K562 (cell line): ENCODE data around the gene RTL5. TPM values are rescaled to one million over a fixed set of nuclear protein-coding genes. Genes with fewer than 3 reads are reported as not detected.

ENCODE experiments used
- ATAC-seq: fragments of 200-7000 bp; cut with Tn5 transposase; 3 replicates; pipeline ENCODE4 v1.9.1; 2020; ENCODE audit warnings: moderate library complexity
- BruUV-seq: library from RNA; stranded (reverse); fragments of 400-500 nt; replicated peaks from 2 replicates; lab custom pipeline; 2021; lab: Mats Ljungman, UMichigan
- CTCF ChIA-PET: fragments of 300-600 bp; formaldehyde crosslinking; extraction: SDS; loops from one replicate; lab custom pipeline; 2021; ENCODE audit warnings: low intra/inter-chr PET ratio; lab: Yijun Ruan, JAX
- POLR2A ChIA-PET: fragments of 300-600, 350-650 bp; sonication (Branson Sonifier 250); formaldehyde crosslinking; extraction: SDS; loops from one replicate; lab custom pipeline; 2021; ENCODE audit warnings: antibody characterized with exemption, inconsistent platforms; lab: Yijun Ruan, JAX
- DNase-seq, 4 experiments: peaks; one replicate each; pipeline versions ENCODE4 v3.0.0 to v3.0.0-alpha.2; 2011 to 2018; ENCODE audit warnings: low spot score in 3 of 4, mixed read lengths in 3 of 4; ENCODE audit errors: extremely low read depth in 1 of 4
- FAIRE-seq: peaks from 2 replicates; lab custom pipeline; 2011; peaks lifted over from hg19 to GRCh38; lab: Jason Lieb, UNC
- H2AFZ ChIP-seq: 2 replicates; pipeline ENCODE4 v1.6.0; 2011; ENCODE audit warnings: low read depth, low read length, control low read depth, inconsistent platforms
- H3K27ac ChIP-seq: fragments of 200-600 bp; 3 replicates; pipeline ENCODE4 v1.8.0; 2011; ENCODE audit warnings: low read depth, mild to moderate bottlenecking, control low read depth, inconsistent platforms, low read length, moderate library complexity, mixed read lengths; ENCODE audit errors: extremely low read depth
- H3K27me3 ChIP-seq, 2 experiments: fragments of 300-600 bp in 1 of 2; 2 replicates in 1 of 2; 3 replicates in 1 of 2; pipeline versions ENCODE4 v1.6.0 to v1.8.0; 2011; ENCODE audit warnings: inconsistent platforms in 2 of 2, low read length in 2 of 2, mild to moderate bottlenecking in 1 of 2, mixed read lengths in 1 of 2, moderate library complexity in 1 of 2; ENCODE audit not compliant: control insufficient read depth in 2 of 2, insufficient read depth in 2 of 2
- H3K36me3 ChIP-seq: fragments of 300-600 bp; 3 replicates; pipeline ENCODE4 v1.8.0; 2011; ENCODE audit warnings: mild to moderate bottlenecking, low read length, inconsistent platforms; ENCODE audit not compliant: control insufficient read depth, insufficient read depth
- H3K4me1 ChIP-seq, 2 experiments: fragments of 200-600 bp in 1 of 2; replicated peaks in 1 of 2; 2 replicates in 1 of 2; 3 replicates in 1 of 2; pipeline versions ENCODE4 v1.5.1 to v1.8.0; 2011; ENCODE audit warnings: inconsistent platforms in 2 of 2, low read length in 2 of 2, mild to moderate bottlenecking in 1 of 2, mixed read lengths in 1 of 2, moderate library complexity in 1 of 2; ENCODE audit not compliant: control insufficient read depth in 2 of 2, insufficient read depth in 2 of 2
- H3K4me2 ChIP-seq: 2 replicates; pipeline ENCODE4 v1.6.1; 2011; ENCODE audit warnings: low read length, control low read depth, inconsistent platforms, mixed read lengths; ENCODE audit not compliant: insufficient read depth
- H3K4me3 ChIP-seq: fragments of 200-600 bp; sonication (generic), shearing (Covaris generic); 2 replicates; pipeline ENCODE4 v1.5.1; 2016; ENCODE audit warnings: control low read depth, inconsistent platforms
- H3K79me2 ChIP-seq: fragments of 200-600 bp; 3 replicates; pipeline ENCODE4 v1.8.0; 2011; ENCODE audit warnings: low read length, inconsistent platforms; ENCODE audit not compliant: control insufficient read depth, insufficient read depth
- H3K9ac ChIP-seq, 2 experiments: 2 replicates each; pipeline versions ENCODE4 v1.6.0 to v1.6.1; 2011; ENCODE audit warnings: low read depth in 2 of 2, low read length in 2 of 2, control low read depth in 1 of 2, inconsistent platforms in 1 of 2, mild to moderate bottlenecking in 1 of 2, mixed read lengths in 1 of 2; ENCODE audit not compliant: insufficient read depth in 1 of 2
- H3K9me1 ChIP-seq: one replicate; pipeline ENCODE4 v1.6.0; 2011; ENCODE audit warnings: inconsistent platforms, mild to moderate bottlenecking, low read length, moderate library complexity; ENCODE audit not compliant: control insufficient read depth, insufficient read depth
- H3K9me3 ChIP-seq: replicated peaks from 2 replicates; pipeline ENCODE4 v1.5.1; 2011; ENCODE audit warnings: low read depth, low read length, inconsistent platforms; ENCODE audit not compliant: control insufficient read depth, insufficient read depth
- H4K20me1 ChIP-seq: replicated peaks from 2 replicates; pipeline ENCODE4 v1.6.1; 2011; ENCODE audit warnings: low read length, inconsistent platforms, mixed read lengths; ENCODE audit not compliant: control insufficient read depth, insufficient read depth
- CEBPB ChIP-seq: fragments of 450-650 bp; IDR thresholded peaks from 2 replicates; pipeline ENCODE4 v1.6.1; 2016; ENCODE audit warnings: missing genetic modification characterization, missing compliant biosample characterization
- CEBPG ChIP-seq, 3 experiments: fragments of 200-800 bp in 1 of 3; sonication (Bioruptor generic) in 1 of 3; sonication (generic) in 1 of 3; formaldehyde crosslinking in 1 of 3; IDR thresholded peaks in 2 of 3; conservative IDR thresholded peaks in 1 of 3; 2 replicates each; pipeline versions ENCODE4 v1.6.1 to v1.8.0; 2016 to 2022; ENCODE audit warnings: missing compliant biosample characterization in 2 of 3, missing genetic modification characterization in 2 of 3, mild to moderate bottlenecking in 1 of 3, missing genetic modification reagents in 1 of 3
- CREBBP ChIP-seq: IDR thresholded peaks from one replicate; pipeline ENCODE4 v1.6.1; 2012; ENCODE audit warnings: low read depth, mild to moderate bottlenecking, control low read depth, inconsistent platforms, low read length
- EWSR1 ChIP-seq: fragments of 450-650 bp; IDR thresholded peaks from 2 replicates; pipeline ENCODE4 v1.6.1; 2018; ENCODE audit warnings: borderline replicate concordance, mild to moderate bottlenecking, low read depth, moderate library complexity; ENCODE audit not compliant: partially characterized antibody
- GTF2A2 ChIP-seq: IDR thresholded peaks from 2 replicates; pipeline ENCODE4 v1.6.1; 2016; ENCODE audit warnings: mild to moderate bottlenecking, missing genetic modification characterization, missing compliant biosample characterization
- HLTF ChIP-seq: fragments of 450-650 bp; IDR thresholded peaks from 2 replicates; pipeline ENCODE4 v1.6.1; 2016
- KAT2B ChIP-seq: IDR thresholded peaks from one replicate; pipeline ENCODE4 v1.6.1; 2012; ENCODE audit warnings: low read depth, mild to moderate bottlenecking, control low read depth, inconsistent platforms, low read length, moderate library complexity
- KDM2B ChIP-seq: fragments of 250-450 bp; sonication (Bioruptor Pico); IDR thresholded peaks from 2 replicates; pipeline ENCODE4 v1.8.0; 2021; ENCODE audit warnings: mild to moderate bottlenecking, moderate library complexity
- ZNF311 ChIP-seq: fragments of 250-450 bp; sonication (Bioruptor Pico); IDR thresholded peaks from 2 replicates; pipeline ENCODE4 v1.4.0; 2020; ENCODE audit warnings: mild to moderate bottlenecking, moderate library complexity
- ZNF583 ChIP-seq: fragments of 250-450 bp; sonication (Bioruptor Pico); IDR thresholded peaks from 2 replicates; pipeline ENCODE4 v1.4.0; 2020
- WGBS: fragments of 100-300 bp; shearing (Covaris generic); methylation state at CpG from one replicate; pipeline ENCODE4 v1.1.6; 2016; ENCODE audit warnings: low coverage, mixed read lengths; ENCODE audit not compliant: insufficient coverage; ENCODE audit errors: missing lambda C conversion rate; 5-methylcytosine and 5-hydroxymethylcytosine counted together
- in situ Hi-C: fragments of 300-500 bp; cut with MboI; formaldehyde crosslinking; loops from 4 replicates; pipeline ENCODE4 v1.15.0; 2018; ENCODE audit warnings: inconsistent platforms, mixed read lengths
- intact Hi-C: fragments of 100-400 bp; cut with micrococcal nuclease; formaldehyde crosslinking; loops from 2 replicates; pipeline ENCODE4 v1.14.2; 2022
- polyA plus RNA-seq, 8 experiments: library from polyadenylated mRNA; depleted of rRNA in 4 of 8; stranded (reverse) in 5 of 8; unstranded in 3 of 8; fragments of >200 nt; fragmentation: Nextera tagmentation in 2 of 8; fragmentation: Illumina TruSeq in 1 of 8; extraction: Ambion mirVana in 2 of 8; extraction: Trizol in 1 of 8; gene quantifications; 2 replicates each; pipeline versions ENCODE4 v1.2.1 to v1.2.3, GENCODE V29; 2011 to 2014; ENCODE audit warnings: inconsistent platforms in 1 of 8, missing spikeins in 1 of 8
- total RNA-seq, 7 experiments: library from RNA; depleted of rRNA in 6 of 7; stranded (reverse); fragments of >200 nt in 6 of 7; fragmentation: Illumina TruSeq in 2 of 7; extraction: Trizol in 2 of 7; gene quantifications; 2 replicates each; pipeline versions ENCODE4 v1.2.1 to v1.2.3, GENCODE V29; 2011 to 2021; ENCODE audit warnings: low replicate concordance in 1 of 7

The RTL5 gene
- total and polyA plus RNA-seq, 9 of the 15 experiments (the other 6 are each of a cell fraction or from before 2014, with no cell fraction given), result 0.03 TPM; not detected in 8

- TF ChIP-seq ZNF311 (CRISPR knock-in tag) (no peak), KDM2B (CRISPR knock-in tag) (no peak), EWSR1 (no peak), CREBBP (no peak)
- TF ChIP-seq, all 486 proteins: peak for 0
Measured at GRCh38 chrX:72143609-72143907, 11.8 kb upstream of the RTL5 start (continued).

GRCh38 chrX:72142794-72143608, 11.3 kb upstream of the RTL5 start:
- FAIRE-seq, result no peak
- Histone ChIP-seq H3K4me3 (no peak overlapping the region), H2AFZ (no peak overlapping the region), H3K9me3 (no peaks in the 10 kb centered on the region), H3K27ac (no peak overlapping the region), H3K27me3 (peaks cover 6 to 49% of the 10 kb centered on the region in 2 experiments; a peak in 3 of 5 replicates), H3K9me1 (no peaks in the 10 kb centered on the region), H3K4me2 (no peak overlapping the region), H3K4me1 (no peaks in the 10 kb centered on the region), H4K20me1 (no peaks in the 10 kb centered on the region), H3K79me2 (no peaks in the 10 kb centered on the region), H3K36me3 (no peaks in the 10 kb centered on the region), H3K9ac (no peak overlapping the region)
- WGBS, result 0% methylated on average over 8 of the region's 11 CpGs
- no peak for DNase-seq
- intact Hi-C loops (no loop called here), in situ Hi-C loops (no loop called here)
- no peak for ATAC-seq
- POLR2A ChIA-PET, result interaction anchor here (1.1 kb wide), 1 partner anchor 13 kb away, joined by 5 read pairs; no protein-coding TSS in a partner anchor
- no TSS peak for BruUV-seq
- CTCF ChIA-PET, result no interaction called here
- TF ChIP-seq ZNF583 (CRISPR knock-in tag) (no peak), HLTF (no peak), GTF2A2 (no peak), CEBPB (tag) (peak; percentile 49; the same call in 1 of the 2 replicates), CEBPG (CRISPR knock-in tag; IDR thresholded peaks at IDR 0.05) (no peak), CEBPG (tag; conservative IDR thresholded peaks at IDR 0.05 in 1 of 2, IDR thresholded peaks at IDR 0.05 in 1 of 2) (peak in 1 of 2 experiments; percentile 41; a peak in 2 of 4 replicates), KAT2B (no peak)
